Trophoblast cell (in vitro differentiated cells and primary cell): Measurements from ENCODE around the gene TULP3.

ENCODE experiments used
- DNase-seq, 2 donors: peaks; one replicate each; pipeline ENCODE4 v3.0.0-alpha.2; 2016
- H2AFZ ChIP-seq: 2 replicates; pipeline ENCODE4 v1.6.1; 2013; ENCODE audit warnings: low read length, moderate library complexity, mild to moderate bottlenecking; ENCODE audit not compliant: insufficient read depth, poor library complexity
- H2AK5ac ChIP-seq: 2 replicates; pipeline ENCODE4 v1.6.1; 2013; ENCODE audit warnings: mild to moderate bottlenecking, low read length
- H2BK120ac ChIP-seq: 2 replicates; pipeline ENCODE4 v1.6.1; 2013; ENCODE audit warnings: low read length, mild to moderate bottlenecking, moderate library complexity; ENCODE audit not compliant: insufficient read depth, poor library complexity
- H2BK12ac ChIP-seq: 2 replicates; pipeline ENCODE4 v1.6.1; 2013; ENCODE audit warnings: mild to moderate bottlenecking, low read length, moderate library complexity
- H2BK5ac ChIP-seq: 2 replicates; pipeline ENCODE4 v1.6.1; 2013; ENCODE audit warnings: low read length, low read depth, moderate library complexity, mild to moderate bottlenecking; ENCODE audit not compliant: poor library complexity
- H3K14ac ChIP-seq: 2 replicates; pipeline ENCODE4 v1.6.1; 2013; ENCODE audit warnings: mild to moderate bottlenecking, low read length
- H3K18ac ChIP-seq: 2 replicates; pipeline ENCODE4 v1.6.1; 2013; ENCODE audit warnings: mild to moderate bottlenecking, low read length
- H3K23ac ChIP-seq: 2 replicates; pipeline ENCODE4 v1.6.1; 2013; ENCODE audit warnings: low read length
- H3K27ac ChIP-seq: 2 replicates; pipeline ENCODE4 v1.5.1; 2013; ENCODE audit warnings: low read depth, mild to moderate bottlenecking, inconsistent platforms, low read length, moderate library complexity
- H3K27me3 ChIP-seq: 2 replicates; pipeline ENCODE4 v1.6.1; 2013; ENCODE audit warnings: inconsistent platforms, mild to moderate bottlenecking, low read length, moderate library complexity; ENCODE audit not compliant: insufficient read depth
- H3K36me3 ChIP-seq, 2 experiments: 1 replicate in 1 of 2; 2 replicates in 1 of 2; pipeline ENCODE4 v1.6.1; 2013; ENCODE audit warnings: low read length in 2 of 2, mild to moderate bottlenecking in 2 of 2, moderate library complexity in 1 of 2; ENCODE audit not compliant: insufficient read depth in 2 of 2, control insufficient read depth in 1 of 2
- H3K4ac ChIP-seq: 2 replicates; pipeline ENCODE4 v1.6.1; 2013; ENCODE audit warnings: low read depth, mild to moderate bottlenecking, low read length, moderate library complexity
- H3K4me1 ChIP-seq, 2 experiments: 1 replicate in 1 of 2; 2 replicates in 1 of 2; pipeline ENCODE4 v1.6.1; 2013; ENCODE audit warnings: low read length in 2 of 2, mild to moderate bottlenecking in 2 of 2, moderate library complexity in 1 of 2; ENCODE audit not compliant: insufficient read depth in 2 of 2, control insufficient read depth in 1 of 2
- H3K4me2 ChIP-seq: 2 replicates; pipeline ENCODE4 v1.6.1; 2013; ENCODE audit warnings: inconsistent platforms, mild to moderate bottlenecking, low read length, moderate library complexity
- H3K4me3 ChIP-seq: 2 replicates; pipeline ENCODE4 v1.5.1; 2013; ENCODE audit warnings: mild to moderate bottlenecking, low read depth, low read length, inconsistent platforms
- H3K79me1 ChIP-seq: one replicate; pipeline ENCODE4 v1.6.1; 2013; ENCODE audit warnings: low read length
- H3K79me2 ChIP-seq: 2 replicates; pipeline ENCODE4 v1.6.1; 2013; ENCODE audit warnings: low read length, mild to moderate bottlenecking; ENCODE audit not compliant: control insufficient read depth, insufficient read depth, poor library complexity
- H3K9ac ChIP-seq: 2 replicates; pipeline ENCODE4 v1.6.1; 2013; ENCODE audit warnings: mild to moderate bottlenecking, low read length
- H3K9me3 ChIP-seq: 2 replicates; pipeline ENCODE4 v1.6.1; 2013; ENCODE audit warnings: low read depth, mild to moderate bottlenecking, control low read depth, inconsistent platforms, low read length; ENCODE audit not compliant: insufficient read depth
- H4K12ac ChIP-seq: 2 replicates; pipeline ENCODE4 v1.6.1; 2013; ENCODE audit warnings: low read depth, mild to moderate bottlenecking, low read length, moderate library complexity
- H4K8ac ChIP-seq: 2 replicates; pipeline ENCODE4 v1.6.1; 2013; ENCODE audit warnings: low read depth, mild to moderate bottlenecking, low read length, moderate library complexity
- H4K91ac ChIP-seq: one replicate; pipeline ENCODE4 v1.6.1; 2013; ENCODE audit warnings: low read depth, mild to moderate bottlenecking, low read length, moderate library complexity
- WGBS: extraction: QIAGEN DNeasy Blood & Tissue Kit; methylation state at CpG from one replicate; pipeline ENCODE4 v1.1.7; 2013; ENCODE audit warnings: missing lambda C conversion rate; ENCODE audit not compliant: insufficient read length, insufficient coverage; ENCODE audit errors: extremely low coverage; 5-methylcytosine and 5-hydroxymethylcytosine counted together

Gene TULP3

DNA sequence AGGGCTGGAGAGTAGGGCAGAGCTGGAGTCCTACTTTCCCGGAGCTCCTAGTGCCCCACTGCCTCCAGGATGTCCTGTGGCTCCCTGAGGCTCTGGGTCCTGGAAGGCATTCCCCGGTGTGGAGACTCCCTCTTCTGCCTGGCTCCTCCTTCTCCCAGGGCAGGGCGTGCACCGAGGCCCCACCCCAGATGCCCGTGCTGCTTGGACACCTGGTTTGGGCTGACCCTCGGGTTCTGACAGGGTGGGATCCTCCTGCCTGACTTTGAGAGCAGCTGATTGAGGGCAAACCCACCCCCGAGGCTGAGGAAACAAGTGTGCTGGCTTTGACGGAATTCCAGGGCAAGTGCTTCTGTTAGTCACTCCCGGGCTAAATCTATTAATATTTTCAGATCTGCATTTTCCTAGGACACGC, 83.9 kb downstream of the TULP3 start:
- peaks cover 11 to 14% of the 10 kb centered on the region in 2 experiments for H3K36me3 ChIP-seq

DNA sequence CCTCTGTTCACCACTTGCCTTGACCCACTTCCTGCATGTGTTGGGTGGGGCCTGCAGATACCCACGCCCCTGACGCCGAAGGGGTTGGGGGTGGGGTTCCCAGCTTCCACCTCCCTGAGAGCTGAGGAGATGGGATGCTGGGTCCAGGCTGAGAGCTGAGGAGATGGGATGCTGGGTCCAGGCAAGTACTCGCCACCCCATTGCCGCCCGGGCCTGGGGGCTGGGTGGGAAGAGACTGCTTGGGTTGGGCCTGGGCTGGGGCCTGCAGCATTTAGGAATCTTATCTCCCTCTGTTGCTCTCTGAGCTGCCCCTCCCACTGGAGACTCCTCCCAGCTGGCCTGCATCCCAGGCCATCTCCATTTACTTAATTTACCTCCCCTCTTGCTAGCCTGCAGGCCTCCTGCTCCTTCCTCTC, 85.9 kb downstream of the TULP3 start:
- no CpG with 5 or more reads among the region's 6 CpGs for WGBS
- H3K79me2 ChIP-seq: no peaks in the 10 kb centered on the region
- H2BK12ac ChIP-seq: no peak overlapping the region
- H3K9me3 ChIP-seq: peaks cover 2% of the 10 kb centered on the region
- no peak for DNase-seq
- no peak overlapping the region for H2BK120ac ChIP-seq
- H3K4me1 ChIP-seq: peaks cover 0 to 6% of the 10 kb centered on the region in 2 experiments
- H3K4me3 ChIP-seq: no peak overlapping the region
- H3K14ac ChIP-seq: no peak overlapping the region
- no peak overlapping the region for H3K9ac ChIP-seq
- peaks cover 7 to 14% of the 10 kb centered on the region in 2 experiments for H3K36me3 ChIP-seq
- no peak overlapping the region for H2BK5ac ChIP-seq
- no peak overlapping the region for H4K8ac ChIP-seq
- no peak overlapping the region for H3K27ac ChIP-seq
- H2AK5ac ChIP-seq: no peak overlapping the region
- no peak overlapping the region for H4K91ac ChIP-seq
- H3K79me1 ChIP-seq: no peaks in the 10 kb centered on the region
- no peak overlapping the region for H2AFZ ChIP-seq
- H3K4me2 ChIP-seq: no peak overlapping the region
- no peak overlapping the region for H3K4ac ChIP-seq
- no peak overlapping the region for H3K18ac ChIP-seq
- no peak overlapping the region for H4K12ac ChIP-seq
- H3K27me3 ChIP-seq: no peaks in the 10 kb centered on the region
- no peak overlapping the region for H3K23ac ChIP-seq

More for the DNA sequence above, 83.9 kb downstream of the TULP3 start:
- H4K12ac ChIP-seq: no peak overlapping the region
- H2AFZ ChIP-seq: no peak overlapping the region
- no peak overlapping the region for H3K18ac ChIP-seq
- H3K4me2 ChIP-seq: no peak overlapping the region
- H3K27me3 ChIP-seq: no peaks in the 10 kb centered on the region
- no peak overlapping the region for H3K14ac ChIP-seq
- no peak overlapping the region for H3K4ac ChIP-seq
- no peaks in the 10 kb centered on the region for H3K79me2 ChIP-seq
- H2BK5ac ChIP-seq: no peak overlapping the region
- H3K23ac ChIP-seq: no peak overlapping the region
- no peak overlapping the region for H4K91ac ChIP-seq
- DNase-seq: peak in 1 of 2 donors; percentile 4
- no peak overlapping the region for H3K4me3 ChIP-seq
- H3K9ac ChIP-seq: no peak overlapping the region
- no peak overlapping the region for H2BK12ac ChIP-seq
- peaks cover 2 to 10% of the 10 kb centered on the region in 2 experiments for H3K4me1 ChIP-seq
- no peak overlapping the region for H2BK120ac ChIP-seq
- H2AK5ac ChIP-seq: no peak overlapping the region
- peaks cover 2% of the 10 kb centered on the region for H3K9me3 ChIP-seq
- no peaks in the 10 kb centered on the region for H3K79me1 ChIP-seq
- no CpG with 5 or more reads among the region's 10 CpGs for WGBS
- H3K27ac ChIP-seq: no peak overlapping the region
- H4K8ac ChIP-seq: no peak overlapping the region

DNA sequence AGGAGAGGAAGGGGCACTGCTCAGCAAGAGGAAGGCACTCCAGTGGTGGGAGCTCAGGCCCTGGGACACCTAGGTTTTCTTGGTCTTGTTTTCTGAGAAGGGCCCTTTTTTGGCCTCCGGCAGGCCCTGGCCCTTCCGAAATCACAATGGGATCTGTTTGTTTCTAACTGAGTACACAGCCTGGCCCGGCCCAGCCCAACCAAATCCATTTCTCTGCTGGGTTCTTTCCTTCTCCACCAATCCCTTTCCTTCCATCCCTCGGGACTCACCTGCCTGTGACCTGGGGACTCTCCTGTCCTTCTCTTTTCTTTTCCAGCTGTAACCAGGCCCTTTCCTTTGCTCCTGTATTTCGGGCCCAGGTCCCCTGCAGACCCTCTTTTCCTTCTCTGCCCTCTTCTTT, 87.1 kb downstream of the TULP3 start:
- H2BK12ac ChIP-seq: no peak overlapping the region

GRCh38 chr12:2979806-2980205, 89.1 kb downstream of the TULP3 start:
- no peak overlapping the region for H3K9ac ChIP-seq

More for the DNA sequence above, 87.1 kb downstream of the TULP3 start:
- no peak overlapping the region for H2BK120ac ChIP-seq
- no peak overlapping the region for H4K8ac ChIP-seq
- H3K4me1 ChIP-seq: peaks cover 0 to 9% of the 10 kb centered on the region in 2 experiments
- H3K27me3 ChIP-seq: no peaks in the 10 kb centered on the region
- H2AK5ac ChIP-seq: no peak overlapping the region
- H3K79me1 ChIP-seq: no peaks in the 10 kb centered on the region
- H4K12ac ChIP-seq: no peak overlapping the region
- H3K4me3 ChIP-seq: no peak overlapping the region
- H3K14ac ChIP-seq: no peak overlapping the region
- peaks cover 2% of the 10 kb centered on the region for H3K9me3 ChIP-seq
- H3K36me3 ChIP-seq: peaks cover 7 to 15% of the 10 kb centered on the region in 2 experiments
- H3K18ac ChIP-seq: no peak overlapping the region
- H4K91ac ChIP-seq: no peak overlapping the region
- no peak for DNase-seq
- no peak overlapping the region for H3K4me2 ChIP-seq
- H3K79me2 ChIP-seq: peaks cover 6% of the 10 kb centered on the region
- no peak overlapping the region for H3K4ac ChIP-seq
- H3K9ac ChIP-seq: no peak overlapping the region
- no peak overlapping the region for H3K23ac ChIP-seq
- no CpG with 5 or more reads among the region's 5 CpGs for WGBS
- H2BK5ac ChIP-seq: no peak overlapping the region
- no peak overlapping the region for H3K27ac ChIP-seq
- no peak overlapping the region for H2AFZ ChIP-seq

More at GRCh38 chr12:2979806-2980205, 89.1 kb downstream of the TULP3 start:
- no peak overlapping the region for H3K23ac ChIP-seq
- H2AFZ ChIP-seq: no peak overlapping the region
- no peak overlapping the region for H4K91ac ChIP-seq
- H3K18ac ChIP-seq: no peak overlapping the region
- no peak overlapping the region for H3K4ac ChIP-seq
- H3K4me1 ChIP-seq: peaks cover 0 to 11% of the 10 kb centered on the region in 2 experiments
- H3K4me2 ChIP-seq: no peak overlapping the region
- H3K9me3 ChIP-seq: peaks cover 2% of the 10 kb centered on the region
- no peak overlapping the region for H2BK12ac ChIP-seq
- H3K36me3 ChIP-seq: peaks cover 7 to 13% of the 10 kb centered on the region in 2 experiments
- H3K4me3 ChIP-seq: no peak overlapping the region
- no peaks in the 10 kb centered on the region for H3K79me1 ChIP-seq
- no peak overlapping the region for H3K14ac ChIP-seq
- peaks cover 6% of the 10 kb centered on the region for H3K79me2 ChIP-seq
- no peak overlapping the region for H2BK5ac ChIP-seq
- H2BK120ac ChIP-seq: no peak overlapping the region
- no peak overlapping the region for H4K12ac ChIP-seq
- WGBS: no CpG with 5 or more reads among the region's 4 CpGs
- no peak overlapping the region for H4K8ac ChIP-seq
- H3K27me3 ChIP-seq: no peaks in the 10 kb centered on the region
- no peak for DNase-seq
- no peak overlapping the region for H3K27ac ChIP-seq
- no peak overlapping the region for H2AK5ac ChIP-seq
